ENCODE results near the gene KRT3. TPM values are rescaled to one million over a fixed set of nuclear protein-coding genes. Genes with fewer than 3 reads are reported as not detected.
"Not testable (repeated sequence)": the region's sequence is repeated elsewhere in the genome, so short reads cannot be mapped to it uniquely, and the experiment has no call there.

The KRT3 gene
- total RNA-seq, 4 donors from 2014 or later = not detected

DNA sequence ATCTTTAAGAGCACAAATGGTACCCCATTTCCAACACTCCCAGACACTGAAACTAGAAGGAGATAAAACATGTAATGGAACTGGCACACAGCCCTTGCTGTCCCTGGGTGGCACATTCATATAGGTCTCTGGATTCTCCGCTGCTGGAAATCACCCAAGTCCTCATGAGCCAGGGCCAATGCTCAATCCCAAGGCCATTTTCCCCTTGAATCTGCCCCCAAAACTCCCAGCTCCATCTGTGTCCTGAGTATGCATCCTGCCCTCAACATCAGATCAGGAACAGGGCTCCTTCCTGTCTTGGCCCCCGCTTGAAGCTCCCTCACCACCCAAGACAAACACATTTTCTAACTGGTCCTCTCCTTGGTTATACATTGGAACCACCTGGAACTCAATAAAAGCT is 43.4 kb downstream of the KRT3 start:
- H3K36me3 ChIP-seq = no peaks in the 10 kb centered on the region
- no peak for TF ChIP-seq POLR2AphosphoS5 (IDR thresholded peaks at IDR 0.05)
- no peak for TF ChIP-seq EP300 (IDR thresholded peaks at IDR 0.05)
- no peak for TF ChIP-seq POLR2A (IDR thresholded peaks at IDR 0.05; ENCODE audit: low read depth)
- TF ChIP-seq, protein P1, sequence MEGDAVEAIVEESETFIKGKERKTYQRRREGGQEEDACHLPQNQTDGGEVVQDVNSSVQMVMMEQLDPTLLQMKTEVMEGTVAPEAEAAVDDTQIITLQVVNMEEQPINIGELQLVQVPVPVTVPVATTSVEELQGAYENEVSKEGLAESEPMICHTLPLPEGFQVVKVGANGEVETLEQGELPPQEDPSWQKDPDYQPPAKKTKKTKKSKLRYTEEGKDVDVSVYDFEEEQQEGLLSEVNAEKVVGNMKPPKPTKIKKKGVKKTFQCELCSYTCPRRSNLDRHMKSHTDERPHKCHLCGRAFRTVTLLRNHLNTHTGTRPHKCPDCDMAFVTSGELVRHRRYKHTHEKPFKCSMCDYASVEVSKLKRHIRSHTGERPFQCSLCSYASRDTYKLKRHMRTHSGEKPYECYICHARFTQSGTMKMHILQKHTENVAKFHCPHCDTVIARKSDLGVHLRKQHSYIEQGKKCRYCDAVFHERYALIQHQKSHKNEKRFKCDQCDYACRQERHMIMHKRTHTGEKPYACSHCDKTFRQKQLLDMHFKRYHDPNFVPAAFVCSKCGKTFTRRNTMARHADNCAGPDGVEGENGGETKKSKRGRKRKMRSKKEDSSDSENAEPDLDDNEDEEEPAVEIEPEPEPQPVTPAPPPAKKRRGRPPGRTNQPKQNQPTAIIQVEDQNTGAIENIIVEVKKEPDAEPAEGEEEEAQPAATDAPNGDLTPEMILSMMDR (IDR thresholded peaks at IDR 0.05) = no peak
- no peak overlapping the region for H3K27ac ChIP-seq (replicated peaks in 1 of 4)
- no peaks in the 10 kb centered on the region for H3K9me3 ChIP-seq
- peaks cover 0 to 53% (median 0%) of the 10 kb centered on the region in 4 donors for H3K27me3 ChIP-seq
- no peak overlapping the region for H3K4me3 ChIP-seq
- H3K4me1 ChIP-seq = no peaks in the 10 kb centered on the region
- DNase-seq (ENCODE audit: extremely low spot score) = no peak
- intact Hi-C loops (cut with DNase I) = no loop called here
- 90% methylated on average over 2 of the region's 2 CpGs for WGBS

DNA sequence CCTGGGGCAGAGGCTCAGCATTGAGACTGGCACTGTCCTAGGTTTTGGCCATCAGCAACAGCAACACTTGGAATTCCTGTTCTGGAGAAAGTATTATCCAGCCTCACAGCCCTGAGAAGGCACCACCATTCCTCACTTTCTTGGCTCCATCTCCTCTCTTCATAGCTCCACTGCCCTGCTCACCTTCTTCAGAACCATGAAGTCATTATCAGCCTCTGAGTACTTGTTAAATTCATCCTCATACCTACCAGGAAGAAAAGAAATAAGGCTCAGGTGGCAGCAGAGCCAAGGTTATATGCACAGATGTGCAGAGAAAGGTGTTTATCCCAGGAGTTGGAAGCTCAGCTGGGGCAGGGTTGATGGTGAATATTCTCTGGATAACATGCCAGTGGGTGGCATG is 44.1 kb downstream of the KRT3 start:
- no peaks in the 10 kb centered on the region for H3K36me3 ChIP-seq
- H3K27me3 ChIP-seq = peaks cover 0 to 55% (median 0%) of the 10 kb centered on the region in 4 donors
- intact Hi-C loops (cut with DNase I) = no loop called here
- no peaks in the 10 kb centered on the region for H3K4me1 ChIP-seq
- no peak overlapping the region for H3K4me3 ChIP-seq
- H3K27ac ChIP-seq (replicated peaks in 1 of 4) = no peak overlapping the region
- TF ChIP-seq, protein P1 (IDR thresholded peaks at IDR 0.05) = no peak
- TF ChIP-seq POLR2A (IDR thresholded peaks at IDR 0.05; ENCODE audit: low read depth) = no peak
- no peak for TF ChIP-seq POLR2AphosphoS5 (IDR thresholded peaks at IDR 0.05)
- no peaks in the 10 kb centered on the region for H3K9me3 ChIP-seq
- DNase-seq (ENCODE audit: extremely low spot score) = no peak

DNA sequence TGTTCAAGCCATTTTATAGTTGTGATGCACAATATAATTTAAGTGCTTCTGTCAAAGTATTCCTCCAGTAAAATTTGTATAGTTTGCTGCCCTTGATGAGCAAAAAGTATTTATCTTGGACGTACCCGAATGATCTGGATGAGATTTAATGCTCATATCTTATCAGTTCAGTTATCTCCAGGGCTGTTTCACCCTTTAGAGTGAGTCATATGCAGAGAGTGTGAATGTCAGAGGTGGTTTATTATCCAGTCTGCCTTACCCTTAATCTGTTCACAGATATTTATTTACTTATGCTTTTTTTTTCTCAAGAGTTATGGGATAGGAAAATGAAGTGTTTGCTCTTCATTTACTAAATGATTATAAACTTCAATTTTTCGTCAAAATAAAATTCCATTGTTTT is 45.4 kb downstream of the KRT3 start:
- H3K27me3 ChIP-seq = peaks cover 0 to 51% (median 0%) of the 10 kb centered on the region in 4 donors
- intact Hi-C loops (cut with DNase I); H3K9me3 ChIP-seq; H3K27ac ChIP-seq (replicated peaks in 1 of 4); H3K4me3 ChIP-seq; DNase-seq (ENCODE audit: extremely low spot score); H3K4me1 ChIP-seq; H3K36me3 ChIP-seq: not testable (repeated sequence)
- 77% methylated on average over 3 of the region's 3 CpGs for WGBS

DNA sequence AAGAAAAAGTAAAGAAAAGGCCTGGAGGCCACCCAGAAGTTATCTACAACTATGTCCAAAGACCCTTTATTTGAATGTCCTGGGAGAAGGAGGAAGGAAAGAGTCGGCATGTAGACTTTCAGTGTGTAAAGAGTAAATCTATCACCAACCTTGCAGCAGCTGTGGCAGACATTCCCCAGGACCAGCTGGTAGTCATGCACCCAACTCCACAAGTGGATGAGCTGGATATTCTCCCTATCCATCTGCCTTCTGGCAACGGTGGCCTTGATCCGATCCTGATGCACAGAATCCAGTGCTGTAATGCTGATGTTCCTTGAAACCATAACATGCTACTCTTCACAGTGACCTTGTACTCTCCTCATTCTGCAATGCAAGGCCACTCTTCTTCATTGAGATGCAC is 46.1 kb downstream of the KRT3 start:
- intact Hi-C loops (cut with DNase I) = no loop called here
- TF ChIP-seq POLR2A (IDR thresholded peaks at IDR 0.05; ENCODE audit: low read depth) (no peak), POLR2AphosphoS5 (IDR thresholded peaks at IDR 0.05) (no peak), EP300 (IDR thresholded peaks at IDR 0.05) (no peak)
- TF ChIP-seq, protein P1 (IDR thresholded peaks at IDR 0.05) = no peak

DNA sequence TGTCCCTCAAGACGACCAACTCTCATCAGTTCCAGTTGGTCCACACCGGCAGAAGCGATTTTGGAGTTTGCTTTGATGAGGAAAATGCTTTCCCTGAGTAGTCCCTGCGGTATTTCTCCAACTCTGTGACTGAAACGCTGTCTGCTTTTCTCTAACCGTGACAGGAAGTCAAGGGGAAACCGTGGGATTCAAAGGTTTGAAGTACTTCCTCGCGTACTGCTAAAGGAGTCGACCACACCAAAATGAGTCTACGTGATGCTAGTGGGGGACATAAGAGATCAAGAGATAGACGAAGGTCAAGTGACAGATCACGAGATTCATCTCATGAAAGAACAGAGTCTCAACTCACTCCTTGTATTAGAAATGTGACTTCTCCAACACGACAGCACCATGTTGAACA is 47.3 kb downstream of the KRT3 start:
- Histone ChIP-seq H3K4me3 (no peak overlapping the region), H3K36me3 (no peaks in the 10 kb centered on the region), H3K27ac (replicated peaks in 1 of 4) (no peak overlapping the region), H3K27me3 (peaks cover 0 to 31% (median 0%) of the 10 kb centered on the region in 4 donors), H3K9me3 (no peaks in the 10 kb centered on the region), H3K4me1 (no peaks in the 10 kb centered on the region)
- intact Hi-C loops (cut with DNase I) = no loop called here
- no peak for DNase-seq (ENCODE audit: extremely low spot score)
- 73% methylated on average over 14 of the region's 14 CpGs for WGBS
- TF ChIP-seq, protein P1 (IDR thresholded peaks at IDR 0.05) = no peak
- TF ChIP-seq POLR2AphosphoS5 (IDR thresholded peaks at IDR 0.05) (no peak), POLR2A (IDR thresholded peaks at IDR 0.05; ENCODE audit: low read depth) (no peak), EP300 (IDR thresholded peaks at IDR 0.05) (no peak)

More for the DNA sequence above, 46.1 kb downstream of the KRT3 start:
- H3K4me1 ChIP-seq = no peaks in the 10 kb centered on the region
- 87% methylated on average over 3 of the region's 3 CpGs for WGBS
- no peaks in the 10 kb centered on the region for H3K36me3 ChIP-seq
- DNase-seq (ENCODE audit: extremely low spot score) = no peak
- H3K9me3 ChIP-seq = no peaks in the 10 kb centered on the region
- H3K4me3 ChIP-seq = no peak overlapping the region
- H3K27me3 ChIP-seq = peaks cover 0 to 44% (median 0%) of the 10 kb centered on the region in 4 donors
- no peak overlapping the region for H3K27ac ChIP-seq (replicated peaks in 1 of 4)
